ENCODE results near the gene BLID.

The BLID gene

DNA sequence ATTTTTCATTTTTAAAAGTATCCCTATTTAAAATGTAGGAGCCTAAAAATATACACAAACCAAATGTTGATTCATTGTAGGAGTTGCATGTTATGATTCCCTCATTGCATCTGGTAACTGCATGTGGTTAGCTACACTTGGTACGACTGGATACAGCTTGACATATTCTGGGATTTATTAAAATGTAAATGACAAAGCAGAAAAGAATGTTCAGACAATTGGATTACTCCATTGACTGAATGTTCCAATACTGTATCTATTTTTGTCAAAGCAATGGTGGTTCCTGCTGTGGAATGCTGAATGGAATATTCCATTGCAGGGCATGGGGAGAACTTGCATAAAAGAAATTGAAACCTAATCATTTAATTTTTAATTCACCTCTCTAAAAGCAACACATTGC, 30.8 kb downstream of the BLID start:
- H3K4me3 ChIP-seq (ENCODE audit: low read depth, low read length): no peak overlapping the region

DNA sequence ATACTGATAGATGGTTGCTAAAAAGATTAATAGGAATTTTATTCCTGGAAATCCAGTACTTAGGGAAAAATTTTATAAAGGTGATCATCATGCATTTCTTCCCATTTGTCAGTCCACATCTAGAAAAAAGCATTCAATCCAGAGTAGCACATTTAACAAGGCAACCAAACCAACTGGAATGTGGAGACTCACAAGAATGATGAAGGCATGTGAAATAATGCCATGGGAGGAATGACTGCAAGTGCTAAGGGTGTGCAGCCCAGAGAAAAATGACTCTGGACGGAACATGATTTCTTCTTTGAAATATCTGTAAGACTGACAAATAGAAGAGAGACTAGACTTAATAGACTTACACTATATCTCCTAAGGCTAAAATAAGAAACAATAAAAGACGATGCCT, 33.8 kb downstream of the BLID start:
- H3K4me3 ChIP-seq (ENCODE audit: low read depth, low read length): no peak overlapping the region

DNA sequence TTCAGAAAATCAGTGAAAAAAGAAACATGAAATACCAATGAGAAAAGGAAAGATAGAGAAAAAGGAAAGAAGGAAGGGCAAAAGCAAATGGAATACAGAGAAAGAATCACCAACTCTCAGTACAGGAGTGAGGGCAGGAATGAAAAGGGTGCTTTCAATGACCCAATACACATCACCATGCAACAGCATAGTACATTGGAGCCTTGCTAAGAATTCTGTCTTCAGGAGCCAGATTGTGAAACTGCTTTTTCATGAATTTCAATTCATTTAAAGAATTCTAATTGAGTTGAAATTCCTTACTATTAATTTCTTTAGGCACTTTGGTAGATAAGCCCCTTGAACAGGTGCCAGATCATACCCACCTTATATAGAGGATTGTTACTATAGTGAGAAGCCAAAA, 34.9 kb downstream of the BLID start:
- no peak overlapping the region for H3K4me3 ChIP-seq (ENCODE audit: low read depth, low read length)

DNA sequence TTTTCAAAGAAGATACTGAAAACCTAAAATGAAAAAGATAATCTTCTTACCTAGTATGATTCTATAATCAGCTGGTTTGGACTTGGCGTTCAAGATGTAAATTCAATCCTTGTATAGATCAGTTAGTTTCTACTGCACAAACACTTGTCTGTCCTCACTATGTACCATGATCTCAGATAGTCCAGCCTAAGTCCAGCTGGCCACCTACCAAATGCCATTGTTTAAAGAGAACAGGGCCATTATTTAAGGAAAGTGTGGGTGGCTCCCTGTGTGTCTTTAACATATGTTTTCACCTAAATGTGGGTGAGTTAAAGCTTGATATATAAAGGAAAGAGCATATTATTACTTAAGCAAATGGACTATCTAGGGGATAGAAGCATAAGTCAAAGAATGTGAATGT, 38.6 kb downstream of the BLID start:
- H3K4me3 ChIP-seq (ENCODE audit: low read depth, low read length): no peak overlapping the region

DNA sequence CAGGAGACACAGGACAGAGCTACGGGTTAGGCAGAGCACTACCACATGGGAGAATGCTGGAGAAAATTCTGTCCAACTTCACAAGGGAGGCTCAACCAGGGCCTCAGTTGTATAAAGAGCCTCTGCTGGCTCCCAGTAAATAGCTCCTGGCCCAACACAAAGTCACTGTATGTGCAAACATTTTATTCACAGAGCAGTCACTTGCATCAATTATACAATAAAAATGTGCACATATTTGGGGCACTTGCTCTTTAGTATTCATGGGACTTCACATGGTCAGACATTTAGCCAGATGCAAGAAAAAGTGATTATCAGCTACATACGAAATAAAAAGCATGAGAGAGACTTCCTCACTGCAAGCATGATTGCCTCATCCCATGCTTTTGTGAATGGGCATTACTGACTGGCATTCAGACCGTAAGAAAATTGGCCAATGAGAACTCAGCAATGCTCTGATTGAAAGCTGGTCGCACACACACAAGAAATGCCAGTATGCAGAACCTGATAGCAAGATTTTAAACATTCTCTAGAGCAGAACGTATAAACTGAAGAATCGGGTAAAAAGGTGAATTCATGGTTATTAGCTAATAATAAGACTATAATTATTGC, 39.4 kb downstream of the BLID start:
- H3K4me3 ChIP-seq (ENCODE audit: low read depth, low read length): no peak overlapping the region

DNA sequence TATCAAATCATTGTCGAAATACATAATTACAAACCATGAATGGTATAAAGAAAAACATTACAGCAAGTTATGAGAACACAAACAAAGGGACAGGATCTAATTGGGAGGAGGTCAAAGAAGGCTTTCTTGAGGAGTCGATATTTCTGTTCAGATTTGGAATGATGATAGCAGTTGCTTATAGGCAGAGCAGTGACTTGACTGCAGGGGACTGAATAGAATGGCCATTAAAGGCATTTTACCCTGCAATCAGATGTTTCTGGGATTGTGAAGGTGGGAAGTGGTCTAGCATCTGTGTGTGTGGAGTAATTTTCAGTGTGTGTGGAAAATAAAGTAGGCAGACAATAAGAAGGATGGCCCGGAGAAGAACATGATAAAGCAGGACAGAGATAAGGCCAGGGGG, 41.0 kb downstream of the BLID start:
- H3K4me3 ChIP-seq (ENCODE audit: low read depth, low read length): no peak overlapping the region

DNA sequence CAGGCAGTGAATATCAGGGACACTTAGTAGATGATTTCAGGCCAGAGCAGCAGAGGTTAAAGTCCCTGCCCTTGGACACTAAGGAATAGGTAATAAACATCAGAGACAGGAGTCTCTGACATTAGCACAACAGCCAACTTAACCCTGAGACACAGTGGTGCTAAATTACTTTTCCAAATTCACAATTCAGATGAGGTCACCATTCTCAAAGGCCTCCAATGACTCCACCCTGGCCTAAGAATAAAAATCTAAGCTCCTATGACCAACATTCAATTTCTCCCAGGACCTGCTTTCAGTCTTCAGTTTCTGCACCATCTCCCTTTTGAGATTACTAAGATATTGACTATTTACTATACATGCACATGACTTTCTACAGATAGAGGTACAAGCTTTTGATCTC, 42.0 kb downstream of the BLID start:
- H3K4me3 ChIP-seq (ENCODE audit: low read depth, low read length): no peak overlapping the region

DNA sequence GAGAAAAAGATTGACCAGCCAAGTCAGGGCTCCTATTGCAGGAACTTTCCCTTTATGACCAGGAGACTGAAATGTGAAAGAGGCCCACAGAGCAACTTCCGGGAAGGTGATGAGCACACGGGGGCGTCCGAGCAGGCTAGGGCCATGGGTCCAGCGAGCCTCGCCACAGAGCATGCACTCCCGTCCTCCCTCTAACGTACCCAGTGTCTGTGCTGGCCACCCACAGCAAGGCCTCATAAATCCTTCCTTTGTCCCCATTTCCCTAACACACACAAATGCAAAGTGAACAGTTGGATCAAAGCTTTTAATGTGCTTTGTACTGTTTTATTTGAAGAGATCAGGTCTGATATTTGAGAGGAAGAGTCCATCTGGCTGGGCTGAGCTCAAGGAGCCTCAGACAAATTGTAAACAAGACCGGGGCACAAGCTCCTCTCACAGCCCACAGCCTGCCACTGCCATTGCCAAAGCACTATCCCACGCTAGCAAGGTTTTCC, 44.3 kb downstream of the BLID start:
- no peak overlapping the region for H3K4me3 ChIP-seq (ENCODE audit: low read depth, low read length)

DNA sequence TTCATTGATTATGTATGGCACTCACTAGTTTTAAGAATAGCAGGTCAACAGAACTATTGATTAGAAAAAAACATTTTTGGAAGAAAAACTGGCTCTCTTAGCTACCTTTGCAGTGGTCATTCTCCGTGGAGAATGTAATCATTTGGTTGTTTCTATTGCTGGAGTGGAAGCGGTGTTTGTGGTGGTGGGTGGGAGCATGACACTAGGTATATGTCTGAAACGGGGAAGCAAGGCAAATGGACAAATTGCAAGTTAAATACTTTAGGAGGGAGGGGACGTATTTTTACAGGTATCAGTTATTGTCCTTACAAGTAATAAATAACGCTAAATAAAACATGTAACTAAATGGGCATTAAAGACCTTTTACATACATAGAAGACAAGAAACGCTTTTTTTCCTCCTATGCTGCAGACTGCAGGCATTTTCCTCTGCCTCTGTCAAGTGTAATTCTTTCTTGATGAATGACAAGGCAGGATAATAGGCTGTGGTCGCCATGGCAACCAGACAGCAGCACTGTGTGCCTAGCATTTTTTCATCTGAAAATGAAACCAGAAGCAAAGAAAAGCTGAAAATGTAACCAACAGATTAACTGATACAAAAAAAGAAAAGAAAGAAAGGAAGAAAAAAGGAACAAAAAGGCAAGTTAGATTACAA, 46.2 kb downstream of the BLID start:
- H3K4me3 ChIP-seq (ENCODE audit: low read depth, low read length): no peak overlapping the region

DNA sequence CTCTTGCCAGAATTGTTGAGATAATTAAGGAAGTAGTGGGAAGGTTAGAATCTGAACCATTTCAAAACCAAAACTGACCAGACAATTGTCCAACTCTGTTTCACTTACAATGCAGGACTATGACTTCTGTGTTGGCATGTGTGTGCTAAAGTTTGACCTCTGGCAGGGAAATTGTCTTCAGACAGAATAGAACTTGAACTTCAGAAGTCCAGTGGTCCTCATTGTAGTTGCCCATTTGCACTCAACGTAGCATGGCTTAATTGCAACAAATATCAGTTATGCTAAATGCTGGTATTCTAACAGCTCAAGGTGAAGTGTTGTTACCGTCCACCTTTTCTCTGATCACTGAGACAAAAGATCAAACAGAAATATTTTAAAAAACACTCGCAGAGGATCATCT, 47.2 kb downstream of the BLID start:
- no peak overlapping the region for H3K4me3 ChIP-seq (ENCODE audit: low read depth, low read length)

DNA sequence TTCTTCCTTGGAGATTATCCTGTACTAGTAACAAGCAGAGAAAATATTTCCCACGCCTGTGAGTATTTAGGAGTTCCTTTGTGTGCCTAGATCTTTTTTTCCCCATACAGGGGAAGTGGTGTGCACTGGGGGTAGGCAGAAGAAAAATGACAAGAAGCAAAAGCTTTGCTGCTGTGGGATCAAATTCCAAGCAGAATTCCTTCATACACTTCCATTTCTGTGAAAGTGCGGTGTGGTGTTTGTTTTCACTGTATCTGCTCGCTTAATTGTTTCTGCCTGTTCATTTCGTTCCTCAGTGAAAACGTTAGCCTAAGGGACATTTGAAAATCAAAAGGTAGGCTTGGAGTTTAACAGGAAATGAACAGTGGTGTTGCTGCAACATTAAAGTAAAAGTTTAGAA, 47.9 kb downstream of the BLID start:
- no peak overlapping the region for H3K4me3 ChIP-seq (ENCODE audit: low read depth, low read length)
